Spleen (tissue), 7 donors: ENCODE results near the gene GPR15LG.

ENCODE experiments used
- CTCF ChIP-seq, 11 experiments: fragments of 200-600 bp in 7 of 11; fragments of 450-650 bp in 4 of 11; sonication (generic) in 4 of 11; IDR thresholded peaks in 8 of 11; conservative IDR thresholded peaks in 3 of 11; 1 replicate in 7 of 11; 2 replicates in 4 of 11; pipeline versions ENCODE4 v1.4.0 to v1.8.0; 2016 to 2021; ENCODE audit warnings: antibody characterized with exemption in 11 of 11, inconsistent platforms in 4 of 11, mild to moderate bottlenecking in 1 of 11
- POLR2A ChIP-seq, 3 donors: fragments of 450-650 bp; IDR thresholded peaks; one replicate each; pipeline ENCODE4 v1.5.1; 2017; ENCODE audit warnings: antibody characterized with exemption in 3 of 3, mild to moderate bottlenecking in 1 of 3
- POLR2AphosphoS5 ChIP-seq, 3 donors: sonication (generic); formaldehyde crosslinking; IDR thresholded peaks; one replicate each; pipeline ENCODE4 v1.5.1; 2017; ENCODE audit warnings: antibody characterized with exemption in 3 of 3
- donor health status: DM: no; HTN: no; CAD: no; lungs with moderate emphysema.
- donor health status: DM: no; HTN: no; CAD: no.
- donor health status: DM: no; HTN: no; CAD: no.

- TF ChIP-seq CTCF (IDR thresholded peaks at IDR 0.05 in 8 of 11, conservative IDR thresholded peaks at IDR 0.05 in 3 of 11): no peak
- TF ChIP-seq POLR2A (IDR thresholded peaks at IDR 0.05): no peak
- TF ChIP-seq POLR2AphosphoS5 (IDR thresholded peaks at IDR 0.05): no peak
Observed at GRCh38 chr10:84147347-84147746, 26.3 kb upstream of the GPR15LG start.
